Measurements from ENCODE around the gene OVOL1.

- TF ChIP-seq CTCF (IDR thresholded peaks at IDR 0.05) (no peak), EZH2 (IDR thresholded peaks at IDR 0.05; ENCODE audit: borderline replicate concordance, insufficient read depth, low read depth, low read length, poor library complexity, severe bottlenecking) (no peak)
Observed at GRCh38 chr11:65789230-65790103, 2.6 kb downstream of the OVOL1 start.
